Epithelial cell of esophagus (primary cell): ENCODE measurements around the gene ZNF469.

ENCODE experiments used
- DNase-seq: peaks from one replicate; pipeline ENCODE4 v3.0.0; 2010; ENCODE audit warnings: low read depth
- H3K4me3 ChIP-seq: 2 replicates; pipeline ENCODE4 v1.5.1; 2011; ENCODE audit warnings: mild to moderate bottlenecking, low read length, control low read depth
- TF ChIP-seq, protein P1 (sequence below): IDR thresholded peaks from 2 replicates; pipeline ENCODE4 v1.5.1; 2011; ENCODE audit warnings: low read depth, mild to moderate bottlenecking, low read length, control low read depth, inconsistent platforms; ENCODE audit not compliant: insufficient read depth; ENCODE audit errors: missing control alignments

The ZNF469 gene

GRCh38 chr16:88378836-88379693, 3.7 kb upstream of the ZNF469 start:
- no peak overlapping the region for H3K4me3 ChIP-seq
- DNase-seq = no peak
- TF ChIP-seq, protein P1, sequence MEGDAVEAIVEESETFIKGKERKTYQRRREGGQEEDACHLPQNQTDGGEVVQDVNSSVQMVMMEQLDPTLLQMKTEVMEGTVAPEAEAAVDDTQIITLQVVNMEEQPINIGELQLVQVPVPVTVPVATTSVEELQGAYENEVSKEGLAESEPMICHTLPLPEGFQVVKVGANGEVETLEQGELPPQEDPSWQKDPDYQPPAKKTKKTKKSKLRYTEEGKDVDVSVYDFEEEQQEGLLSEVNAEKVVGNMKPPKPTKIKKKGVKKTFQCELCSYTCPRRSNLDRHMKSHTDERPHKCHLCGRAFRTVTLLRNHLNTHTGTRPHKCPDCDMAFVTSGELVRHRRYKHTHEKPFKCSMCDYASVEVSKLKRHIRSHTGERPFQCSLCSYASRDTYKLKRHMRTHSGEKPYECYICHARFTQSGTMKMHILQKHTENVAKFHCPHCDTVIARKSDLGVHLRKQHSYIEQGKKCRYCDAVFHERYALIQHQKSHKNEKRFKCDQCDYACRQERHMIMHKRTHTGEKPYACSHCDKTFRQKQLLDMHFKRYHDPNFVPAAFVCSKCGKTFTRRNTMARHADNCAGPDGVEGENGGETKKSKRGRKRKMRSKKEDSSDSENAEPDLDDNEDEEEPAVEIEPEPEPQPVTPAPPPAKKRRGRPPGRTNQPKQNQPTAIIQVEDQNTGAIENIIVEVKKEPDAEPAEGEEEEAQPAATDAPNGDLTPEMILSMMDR = no peak

DNA sequence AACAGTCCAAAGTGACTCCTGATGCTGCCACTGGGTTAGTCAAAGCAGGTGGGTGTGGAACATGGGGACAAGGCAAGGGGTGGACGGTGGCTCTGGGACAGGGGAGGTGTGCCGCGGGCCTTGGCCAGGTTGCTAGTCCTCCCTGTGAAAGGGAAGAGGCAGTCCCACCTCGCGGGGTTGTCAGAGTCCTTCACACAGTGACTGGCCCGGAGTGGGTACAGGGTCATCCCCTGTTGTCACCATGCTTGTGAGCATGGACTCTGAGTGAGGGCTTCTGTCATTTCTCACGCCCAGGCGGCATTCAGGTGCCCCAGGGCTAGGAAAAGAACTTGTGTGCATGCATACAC, 3.1 kb upstream of the ZNF469 start:
- TF ChIP-seq, protein P1 = no peak
- H3K4me3 ChIP-seq = no peak overlapping the region
- DNase-seq = no peak

DNA sequence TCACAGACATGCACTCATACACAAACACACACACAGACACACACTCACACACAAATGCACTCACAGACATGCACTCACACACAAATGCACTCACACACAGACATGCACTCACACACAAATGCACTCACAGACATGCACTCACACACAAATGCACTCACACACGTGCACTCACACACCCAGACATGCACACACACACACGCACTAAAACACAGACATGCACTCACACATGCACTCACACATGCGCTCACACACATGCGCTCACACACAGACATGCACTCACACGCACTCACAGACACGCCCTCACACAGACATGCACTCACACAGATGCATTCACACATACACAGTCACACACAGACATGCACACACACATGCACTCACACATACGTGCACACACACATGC, 2.7 kb upstream of the ZNF469 start:
- H3K4me3 ChIP-seq = no peak overlapping the region
- TF ChIP-seq, protein P1 = no peak
- DNase-seq = no peak

- no peak for DNase-seq
- TF ChIP-seq, protein P1 = no peak
- H3K4me3 ChIP-seq = no peak overlapping the region
These were observed 2.1 kb upstream of the ZNF469 start for GRCh38 chr16:88380619-88381018.

- no peak for DNase-seq
- TF ChIP-seq, protein P1 = no peak
- H3K4me3 ChIP-seq = no peak overlapping the region
These were observed 823 bp upstream of the ZNF469 start for GRCh38 chr16:88381820-88382451.

GRCh38 chr16:88383401-88384221, 852 bp downstream of the ZNF469 start:
- no peak for DNase-seq
- H3K4me3 ChIP-seq = no peak overlapping the region
- TF ChIP-seq, protein P1 = no peak
